Stimulated activated CD8-positive, alpha-beta memory T cell treated with anti-CD3 and anti-CD28 coated beads, Interleukin-12 subunit alpha, Interleukin-12 subunit beta, amount 100 ng/mL, for 24 hours (primary cell): ENCODE data around the gene HOXB7.

Source experiments
- DNase-seq: peaks from one replicate; pipeline ENCODE4 v3.0.0-alpha.2; 2020; ENCODE audit errors: extremely low read depth

The HOXB7 gene

DNA sequence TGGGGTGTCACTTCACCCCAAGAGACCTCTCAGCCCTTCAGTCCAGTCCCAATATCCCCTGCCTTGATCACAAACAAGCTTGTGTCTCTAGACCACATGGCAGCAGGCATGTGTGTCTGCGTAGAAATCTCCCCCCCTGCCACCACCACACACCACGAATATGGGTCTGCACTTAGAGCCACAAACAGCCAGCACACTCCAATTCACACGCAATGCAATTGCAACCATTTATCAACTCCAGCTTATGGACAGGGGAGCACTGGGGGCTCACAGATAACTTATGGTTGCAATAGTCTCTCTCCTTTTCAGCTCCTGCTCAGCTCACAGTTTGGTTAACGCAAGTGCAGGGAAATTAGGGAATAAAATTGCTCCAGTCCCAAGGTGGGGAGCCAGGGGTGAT, 12.8 kb upstream of the HOXB7 start:
- DNase-seq: no peak

- no peak for DNase-seq
Observed at GRCh38 chr17:48622857-48623256, 12.0 kb upstream of the HOXB7 start.

GRCh38 chr17:48621410-48622392, 10.9 kb upstream of the HOXB7 start:
- DNase-seq: no peak

DNA sequence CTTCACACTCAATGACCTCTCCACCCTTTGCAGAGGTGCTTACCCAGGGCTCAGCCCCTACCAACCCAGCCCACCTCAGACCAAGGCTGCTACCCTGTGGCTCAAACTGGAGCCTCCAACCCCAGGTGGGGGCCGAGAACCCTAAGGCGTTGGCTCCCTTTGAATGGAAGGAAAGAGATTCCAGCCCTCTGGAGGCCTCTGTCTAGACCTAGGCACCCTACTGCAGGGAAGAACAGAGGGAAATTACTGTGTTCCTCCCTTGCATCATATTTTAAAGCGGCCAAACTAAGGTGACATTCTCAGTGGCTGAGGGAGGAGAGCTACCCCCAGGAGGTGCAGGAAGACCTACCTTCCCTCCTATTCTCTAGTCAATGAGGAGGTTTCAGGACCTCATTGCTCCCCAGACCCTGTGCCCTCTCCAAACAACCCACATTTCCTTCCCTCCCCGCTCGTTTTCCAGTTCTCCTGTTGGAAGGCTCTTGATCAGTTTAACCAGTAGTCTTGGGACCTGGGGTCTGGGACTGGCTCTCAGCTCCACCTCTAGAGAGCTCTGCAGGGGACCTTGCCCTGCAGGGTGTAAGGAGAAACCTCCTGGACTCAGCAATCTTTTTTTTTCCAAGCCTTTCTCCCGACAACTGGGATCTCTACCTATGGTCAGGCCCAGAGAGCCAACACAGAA, 9.8 kb upstream of the HOXB7 start:
- DNase-seq: no peak

DNA sequence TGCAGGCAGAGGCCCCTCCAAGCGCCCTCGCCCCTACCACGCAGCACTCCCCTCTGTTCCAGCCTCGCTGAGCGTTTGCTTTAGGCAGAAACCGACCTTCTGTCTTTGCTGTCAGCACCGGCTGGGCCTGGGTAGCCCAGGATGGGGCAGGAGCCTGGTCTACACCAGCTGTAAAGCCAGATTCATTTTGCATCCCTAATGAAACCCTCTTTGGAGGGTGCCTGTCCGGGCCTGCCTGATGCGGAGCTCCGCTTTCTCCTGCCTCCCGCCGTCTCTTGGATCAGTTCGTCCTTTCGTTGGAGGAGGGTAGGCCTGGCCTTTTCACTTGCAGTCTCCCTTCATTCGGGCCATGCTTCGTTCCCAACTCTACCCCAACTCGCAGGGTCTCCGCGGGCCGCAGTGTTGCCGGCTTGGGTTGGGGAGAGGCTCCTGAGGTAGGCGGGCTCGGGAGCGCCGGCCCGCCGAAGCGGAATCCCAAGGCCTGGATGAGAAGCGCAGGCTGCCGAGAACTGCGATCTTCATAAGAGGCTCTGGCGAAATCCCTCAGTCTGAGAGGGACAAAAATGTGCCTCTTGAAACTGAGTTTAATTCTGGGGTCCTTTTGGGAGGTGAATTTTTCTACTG, 9.1 kb upstream of the HOXB7 start:
- no peak for DNase-seq

DNA sequence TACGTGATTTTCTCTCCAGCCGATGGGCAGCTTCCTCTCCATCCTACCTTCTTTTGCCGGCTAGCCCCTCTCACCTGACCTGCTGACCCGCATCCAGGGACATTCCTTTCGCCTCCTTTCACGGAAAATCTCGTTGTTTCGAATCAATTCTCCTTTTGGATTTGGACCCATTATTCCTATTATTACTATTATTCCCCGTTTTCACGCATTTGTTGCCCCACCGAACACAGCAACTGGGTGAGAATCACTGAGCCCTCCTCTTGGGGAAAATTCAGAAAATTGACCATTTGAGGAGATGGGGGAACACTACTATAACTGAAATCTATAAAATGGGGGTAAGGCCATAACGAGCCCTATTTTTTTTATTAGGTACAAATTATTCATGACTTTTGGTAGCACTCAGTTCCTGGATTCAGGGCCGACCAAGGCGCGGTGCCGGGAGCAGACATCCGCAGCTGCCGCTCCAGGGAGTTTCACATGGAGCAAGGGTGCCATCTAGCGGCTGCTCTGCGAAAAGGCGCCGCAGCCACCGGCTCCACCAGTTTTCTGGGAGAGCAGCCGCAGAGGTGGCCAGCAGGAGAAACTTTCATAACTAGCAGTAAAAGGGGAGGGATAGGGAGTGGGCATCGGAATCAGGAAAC, 7.6 kb upstream of the HOXB7 start:
- no peak for DNase-seq

- no peak for DNase-seq
Observed at GRCh38 chr17:48617471-48618255, 6.8 kb upstream of the HOXB7 start.

GRCh38 chr17:48616717-48617470, 6.1 kb upstream of the HOXB7 start:
- no peak for DNase-seq

DNA sequence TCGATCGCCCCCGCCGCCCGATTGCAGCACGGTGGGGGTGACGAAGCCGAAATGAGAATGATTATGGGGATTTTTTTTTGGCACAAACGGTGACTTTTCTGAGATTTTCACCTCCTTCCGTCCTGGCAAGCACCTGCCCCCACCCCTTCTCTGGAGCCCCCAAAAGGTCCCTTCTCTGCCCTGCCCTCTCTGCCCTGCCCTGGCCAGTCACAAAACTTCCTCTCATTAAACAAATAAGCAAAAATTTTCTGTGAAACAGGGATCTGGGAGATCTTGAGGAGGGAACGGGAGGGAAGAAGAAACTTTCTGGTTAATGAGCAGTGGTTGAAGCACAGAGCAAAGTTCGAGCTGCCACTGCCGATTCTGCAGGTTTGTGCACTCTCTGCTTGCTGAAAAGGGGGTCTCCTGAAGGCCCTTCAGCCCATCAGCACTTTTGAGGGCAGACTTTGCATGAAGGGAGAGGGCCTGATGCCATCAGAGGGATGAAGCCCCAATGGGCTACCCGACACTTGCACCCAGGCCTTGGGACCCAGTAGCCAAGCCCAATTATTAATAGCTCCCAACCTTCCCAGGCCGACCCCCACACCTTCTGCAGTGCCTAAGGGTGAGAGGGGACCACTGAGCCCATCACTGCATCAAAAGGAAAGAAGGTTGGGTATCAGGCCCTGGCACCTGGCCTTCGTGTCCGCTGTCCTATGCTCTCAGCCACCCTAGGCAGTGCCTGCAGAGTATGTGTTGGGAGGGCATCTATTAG, 5.3 kb upstream of the HOXB7 start:
- DNase-seq: no peak

DNA sequence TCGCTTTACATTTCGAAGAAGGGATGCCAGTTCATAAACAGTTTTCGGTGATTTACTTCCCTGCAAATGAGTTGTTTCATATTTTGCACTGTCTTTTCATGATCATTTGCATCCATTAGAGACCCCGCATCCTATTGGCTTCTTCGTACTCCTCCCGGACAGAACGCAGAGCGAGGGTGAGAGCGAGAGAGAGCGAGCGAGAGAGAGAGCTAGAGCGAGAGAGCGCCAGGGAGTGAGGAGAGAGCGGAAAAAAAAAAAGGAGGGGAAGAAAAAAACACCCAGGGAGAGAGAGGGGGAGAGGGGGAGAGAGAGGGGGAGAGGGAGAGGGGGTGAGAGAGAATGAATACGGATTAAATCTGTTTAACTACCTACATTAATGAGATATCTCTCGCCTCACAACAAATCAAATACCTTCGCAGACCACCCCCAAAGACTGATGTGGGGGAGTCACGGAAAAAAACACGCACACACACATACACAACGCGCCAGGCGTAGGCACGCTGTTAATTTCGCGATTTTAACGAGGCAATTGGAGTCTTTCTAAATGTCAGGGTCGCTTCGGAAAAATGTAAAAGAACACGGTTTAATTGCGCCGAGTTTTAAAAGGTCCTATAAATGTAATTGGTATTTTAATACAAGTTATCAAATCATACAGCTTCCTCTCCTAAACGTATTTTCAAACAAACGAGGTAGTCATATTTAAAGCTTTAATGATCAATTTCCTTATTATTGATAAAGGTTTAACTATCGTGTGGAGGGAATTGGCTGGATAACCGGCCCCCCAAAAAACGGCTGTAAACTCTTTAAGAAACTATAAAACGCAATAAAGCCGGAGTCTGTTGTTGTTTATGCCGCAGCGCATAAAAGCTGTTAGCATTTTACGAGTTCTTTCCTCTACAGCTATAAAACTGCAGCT, 4.5 kb upstream of the HOXB7 start, which contains the start of gene HOXB8:
Gene HOXB8 (minus strand): TSS at position 246 of the 916 bp plus-strand sequence. CDS start 588 bp downstream, outside the sequence.
- DNase-seq: no peak

DNA sequence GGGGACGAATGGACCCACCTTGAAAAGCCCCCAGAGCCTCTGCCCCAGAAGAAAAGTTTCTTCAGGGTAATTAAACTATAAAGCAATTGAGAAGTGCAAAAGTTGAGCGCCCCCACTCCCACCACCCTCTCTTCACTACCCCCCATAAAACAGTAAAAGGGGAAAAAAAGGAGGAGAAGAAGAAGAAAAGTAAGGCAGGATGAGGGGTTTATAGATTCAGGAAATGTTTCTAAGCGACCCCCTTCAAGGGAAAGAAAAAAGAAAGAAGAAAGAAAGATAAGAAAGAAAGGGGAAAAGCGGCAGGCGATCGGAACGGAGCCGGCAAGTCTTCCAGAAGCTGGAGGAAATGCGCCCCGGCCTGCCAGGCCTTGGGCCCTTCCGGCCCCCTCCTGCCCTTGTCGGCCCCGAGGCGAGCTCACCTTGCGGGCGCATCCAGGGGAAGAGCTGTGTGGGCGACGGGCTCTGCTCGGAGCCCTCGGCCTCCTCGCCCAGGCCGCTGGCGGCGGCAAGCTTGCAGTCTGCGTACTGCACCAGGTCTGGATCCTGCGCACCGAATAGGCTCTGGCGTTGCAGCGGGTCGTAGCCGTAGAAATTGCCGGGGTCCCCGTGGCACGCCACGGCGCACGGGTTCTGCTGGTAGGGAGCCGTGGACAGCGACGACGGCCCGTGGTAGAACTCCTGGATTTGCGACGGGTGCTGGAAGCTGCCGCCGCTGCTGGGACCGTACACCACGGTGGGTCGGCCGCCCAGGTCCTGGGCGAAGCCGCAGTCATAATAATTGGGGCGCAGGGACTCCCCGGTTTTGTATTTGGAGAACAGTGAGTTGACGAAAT, 3.3 kb upstream of the HOXB7 start:
- no peak for DNase-seq

DNA sequence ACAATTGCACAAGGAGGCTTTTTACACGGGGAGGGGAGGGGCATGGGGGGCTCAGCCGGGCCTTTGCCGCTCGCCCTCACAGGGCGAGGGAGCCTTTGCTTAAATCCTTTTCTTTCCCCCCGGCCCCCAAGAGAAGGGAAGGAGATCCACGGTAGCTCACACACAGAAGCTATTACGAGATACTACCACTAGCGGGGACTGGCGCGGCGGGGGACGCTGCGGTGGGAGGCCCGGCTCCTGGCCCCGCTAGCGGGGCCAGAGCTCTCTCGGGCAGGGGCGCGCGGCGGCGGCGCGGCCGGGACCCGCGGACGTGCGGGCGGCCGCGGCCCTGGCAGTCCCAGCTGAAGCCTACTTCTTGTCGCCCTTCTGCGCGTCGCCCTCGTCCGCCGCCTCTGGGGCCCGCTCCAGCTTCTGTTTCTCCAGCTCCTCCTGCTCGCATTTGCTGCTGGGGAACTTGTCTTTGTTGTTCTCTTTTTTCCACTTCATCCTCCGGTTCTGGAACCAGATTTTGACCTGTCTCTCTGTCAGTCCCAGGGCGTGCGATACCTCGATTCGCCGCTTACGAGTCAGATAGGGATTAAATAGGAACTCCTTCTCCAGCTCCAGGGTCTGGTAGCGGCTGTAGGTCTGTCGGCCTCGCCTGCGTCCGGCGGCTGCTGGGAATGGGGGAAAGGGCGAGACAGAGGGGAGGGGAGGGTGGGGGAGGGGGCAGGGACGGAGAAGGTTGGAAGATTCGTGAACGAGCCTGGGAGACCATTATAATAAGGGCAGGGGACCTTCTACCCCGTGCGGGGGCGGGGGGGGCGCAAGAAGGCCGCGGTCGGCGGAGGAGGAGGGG, 2.3 kb upstream of the HOXB7 start:
- no peak for DNase-seq

GRCh38 chr17:48612456-48612853, 1.6 kb upstream of the HOXB7 start:
- no peak for DNase-seq

DNA sequence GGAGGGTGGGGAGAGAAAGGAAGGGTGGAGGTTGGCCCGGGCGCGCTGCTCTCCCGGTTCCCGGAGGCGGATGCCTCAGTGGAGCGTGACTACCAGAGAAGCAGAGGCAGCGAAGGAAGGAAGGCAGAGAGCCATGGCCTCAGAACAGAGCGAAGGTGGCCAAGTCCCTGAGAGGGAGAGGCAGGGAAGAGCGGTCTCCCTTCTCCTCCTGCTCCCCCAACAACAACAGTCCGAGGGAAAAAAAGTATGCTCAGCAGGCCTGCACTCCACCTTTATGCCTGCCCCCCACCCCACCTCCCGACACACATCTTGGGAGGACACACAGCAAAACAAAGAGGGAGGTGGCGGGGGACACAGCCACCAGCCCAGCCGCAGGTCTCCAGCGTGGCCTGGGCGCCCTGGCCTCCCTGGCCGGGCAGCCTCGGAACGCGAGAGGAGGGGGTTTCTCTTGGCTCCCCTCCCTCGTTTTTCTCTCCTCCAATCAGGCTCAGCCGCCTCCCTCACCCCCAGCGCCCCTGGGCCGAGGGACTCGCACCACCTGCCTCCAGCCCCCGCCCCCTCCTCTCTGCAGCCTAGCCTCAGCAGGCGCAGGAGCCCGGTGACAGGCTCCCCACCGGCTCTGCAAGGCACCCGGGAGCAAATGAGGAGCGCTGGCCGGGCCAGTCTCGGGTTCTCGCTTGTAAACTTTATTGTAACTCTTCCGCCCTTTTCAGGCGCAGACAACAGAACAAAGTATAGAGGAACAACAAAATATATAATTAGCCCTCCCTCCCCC, 1.1 kb upstream of the HOXB7 start:
- no peak for DNase-seq

- no peak for DNase-seq
Observed at GRCh38 chr17:48611213-48611612, 396 bp upstream of the HOXB7 start.

DNA sequence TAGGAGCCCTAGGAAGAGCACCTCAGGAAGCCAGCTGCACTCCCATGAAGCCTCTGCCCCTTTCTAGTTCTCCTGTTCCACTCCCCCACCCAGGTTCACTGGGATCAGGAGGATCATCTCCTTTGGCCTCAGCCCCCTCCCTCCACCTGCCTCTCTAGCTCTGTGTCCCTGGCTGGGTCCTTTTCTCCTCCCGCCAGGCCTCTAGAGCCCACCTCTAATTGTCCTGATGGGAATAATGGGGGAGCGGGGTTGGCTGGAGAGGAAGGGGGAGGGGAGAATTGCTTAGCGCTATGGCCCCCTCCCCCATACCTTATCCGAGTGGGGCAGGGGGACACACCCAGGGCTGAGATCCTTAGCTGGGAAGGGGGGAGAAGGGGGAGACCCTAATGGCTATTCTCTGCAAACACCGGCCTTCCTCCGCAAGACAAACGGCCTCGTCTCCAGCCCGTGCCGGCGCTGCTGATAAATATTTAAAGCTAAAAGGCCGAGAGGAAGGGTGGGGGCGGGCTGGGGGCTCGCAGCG, 997 bp downstream of the HOXB7 start:
- no peak for DNase-seq
